T-helper 1 cell treated with Interleukin-12 subunit alpha and Interleukin-12 subunit beta and Interleukin-4 antibody, amounts not matched to agents 30 μg/mL and 1 μg/mL, for 36 hours (primary cell): ENCODE measurements around the gene PPP2R5A.

Experiments used
- H3K27ac Mint-ChIP-seq: one replicate; pipeline ENCODE4 v1.8.0; 2021; ENCODE audit warnings: mild to moderate bottlenecking, mixed read lengths
- H3K27me3 Mint-ChIP-seq: one replicate; pipeline ENCODE4 v1.8.0; 2021; ENCODE audit warnings: low read depth, mixed read lengths
- H3K36me3 Mint-ChIP-seq: one replicate; pipeline ENCODE4 v1.8.0; 2021; ENCODE audit warnings: low read depth, mixed read lengths
- H3K4me1 Mint-ChIP-seq: one replicate; pipeline ENCODE4 v1.8.0; 2021; ENCODE audit warnings: low read depth, mixed read lengths
- H3K4me3 Mint-ChIP-seq: one replicate; pipeline ENCODE4 v1.8.0; 2021; ENCODE audit warnings: mild to moderate bottlenecking, moderate library complexity, mixed read lengths
- H3K9me3 Mint-ChIP-seq: one replicate; pipeline ENCODE4 v1.8.0; 2021; ENCODE audit warnings: mixed read lengths

Gene PPP2R5A

DNA sequence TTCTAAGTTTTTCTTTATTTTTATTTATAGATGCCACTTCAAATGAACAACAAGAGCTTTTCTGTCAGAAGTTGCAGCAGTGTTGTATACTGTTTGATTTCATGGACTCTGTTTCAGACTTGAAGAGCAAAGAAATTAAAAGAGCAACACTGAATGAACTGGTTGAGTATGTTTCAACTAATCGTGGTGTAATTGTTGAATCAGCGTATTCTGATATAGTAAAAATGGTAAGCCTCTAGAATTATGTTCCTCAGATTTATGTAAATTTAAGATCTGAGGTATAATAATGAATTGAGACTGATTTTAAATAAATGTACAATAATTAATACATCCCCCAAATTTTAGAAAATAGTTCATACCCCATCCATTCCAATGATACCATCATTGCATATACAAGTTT lies 43.9 kb downstream of the PPP2R5A start:
- Mint-ChIP-seq H3K9me3 (no peaks in the 10 kb centered on the region), H3K27ac (no peak overlapping the region), H3K27me3 (no peaks in the 10 kb centered on the region), H3K36me3 (peaks cover 10% of the 10 kb centered on the region), H3K4me1 (peaks cover 4% of the 10 kb centered on the region), H3K4me3 (no peak overlapping the region)

DNA sequence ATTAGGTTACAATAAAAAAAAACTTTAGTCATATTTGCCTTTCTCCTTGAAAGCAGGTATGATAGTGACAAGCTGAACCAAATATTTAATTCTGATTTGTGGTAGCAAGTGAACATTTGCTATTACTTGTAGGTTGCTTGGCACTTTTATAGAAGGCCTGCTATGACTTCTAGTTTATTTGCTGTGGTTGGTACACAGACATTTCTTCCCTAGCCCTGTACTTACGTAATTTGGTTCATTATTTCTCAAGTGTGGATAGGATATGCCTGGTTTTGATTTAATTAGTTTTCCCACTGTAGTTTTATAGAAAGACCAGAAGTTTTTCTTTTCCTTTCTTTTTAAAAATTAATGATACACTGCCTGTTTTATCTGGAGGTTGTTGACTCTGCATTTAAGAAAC lies 55.9 kb downstream of the PPP2R5A start:
- Mint-ChIP-seq H3K4me1 (peaks cover 2% of the 10 kb centered on the region), H3K27ac (no peak overlapping the region)

GRCh38 chr1:212344905-212345304 lies 59.7 kb downstream of the PPP2R5A start:
- Mint-ChIP-seq H3K27ac (no peak overlapping the region), H3K36me3 (peaks cover 25% of the 10 kb centered on the region), H3K27me3 (no peaks in the 10 kb centered on the region), H3K4me1 (peaks cover 2% of the 10 kb centered on the region), H3K9me3 (no peaks in the 10 kb centered on the region), H3K4me3 (no peak overlapping the region)

More for the DNA sequence above, 55.9 kb downstream of the PPP2R5A start:
- H3K4me3 Mint-ChIP-seq: no peak overlapping the region
- no peaks in the 10 kb centered on the region for H3K27me3 Mint-ChIP-seq
- no peaks in the 10 kb centered on the region for H3K9me3 Mint-ChIP-seq
- peaks cover 14% of the 10 kb centered on the region for H3K36me3 Mint-ChIP-seq

GRCh38 chr1:212346601-212347000 lies 61.4 kb downstream of the PPP2R5A start:
- no peaks in the 10 kb centered on the region for H3K27me3 Mint-ChIP-seq
- peaks cover 24% of the 10 kb centered on the region for H3K36me3 Mint-ChIP-seq
- no peaks in the 10 kb centered on the region for H3K9me3 Mint-ChIP-seq
- H3K4me1 Mint-ChIP-seq: peaks cover 2% of the 10 kb centered on the region
- H3K27ac Mint-ChIP-seq: no peak overlapping the region
- no peak overlapping the region for H3K4me3 Mint-ChIP-seq

- Mint-ChIP-seq H3K4me3 (no peak overlapping the region), H3K9me3 (no peaks in the 10 kb centered on the region), H3K27me3 (no peaks in the 10 kb centered on the region), H3K36me3 (peaks cover 31% of the 10 kb centered on the region), H3K4me1 (peaks cover 1% of the 10 kb centered on the region), H3K27ac (no peak overlapping the region)
Measured at GRCh38 chr1:212351588-212352362, 66.6 kb downstream of the PPP2R5A start.

DNA sequence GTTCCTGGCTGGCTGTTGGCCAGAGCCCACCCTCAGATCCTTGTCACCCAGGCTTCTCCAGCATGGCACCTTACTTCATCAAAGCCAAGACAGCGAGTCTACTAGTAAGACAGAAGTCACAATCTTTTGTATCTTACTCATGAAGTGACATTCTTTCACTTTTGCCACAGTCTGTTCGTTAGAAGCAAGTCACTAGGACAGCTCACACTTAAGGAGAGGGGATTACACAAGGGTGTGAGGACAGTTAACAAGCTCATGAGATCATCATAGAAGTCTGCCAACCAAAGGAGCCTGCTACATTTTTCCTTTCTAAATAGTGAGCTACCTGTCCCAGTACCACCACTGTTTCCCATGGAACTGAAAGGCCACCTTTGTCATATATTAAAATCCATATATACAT lies 68.0 kb downstream of the PPP2R5A start:
- H3K36me3 Mint-ChIP-seq: peaks cover 29% of the 10 kb centered on the region
- no peak overlapping the region for H3K4me3 Mint-ChIP-seq
- no peak overlapping the region for H3K27ac Mint-ChIP-seq
- peaks cover 1% of the 10 kb centered on the region for H3K4me1 Mint-ChIP-seq
- H3K9me3 Mint-ChIP-seq: no peaks in the 10 kb centered on the region
- H3K27me3 Mint-ChIP-seq: no peaks in the 10 kb centered on the region

DNA sequence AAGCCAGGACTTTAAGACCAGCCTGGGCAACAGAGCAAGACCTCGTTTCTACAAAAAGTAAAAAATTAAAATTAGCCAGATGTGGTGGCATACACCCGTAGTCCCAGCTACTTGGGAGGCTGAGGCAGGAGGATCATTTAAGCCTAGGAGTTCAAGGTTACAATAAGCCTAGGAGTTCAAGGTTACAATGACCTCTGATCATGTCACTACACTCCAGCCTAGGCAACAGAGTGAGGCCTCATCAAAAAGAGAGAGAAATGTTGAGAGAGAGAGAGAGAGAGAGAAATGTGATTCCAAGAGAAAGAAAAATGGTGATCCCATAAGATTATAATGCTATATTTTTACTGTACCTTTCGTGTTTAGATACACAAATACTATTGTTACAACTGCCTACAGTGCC lies 69.3 kb downstream of the PPP2R5A start:
- H3K4me3 Mint-ChIP-seq: no peak overlapping the region
- no peaks in the 10 kb centered on the region for H3K27me3 Mint-ChIP-seq
- H3K4me1 Mint-ChIP-seq: peaks cover 1% of the 10 kb centered on the region
- H3K9me3 Mint-ChIP-seq: no peaks in the 10 kb centered on the region
- H3K36me3 Mint-ChIP-seq: peaks cover 32% of the 10 kb centered on the region
- H3K27ac Mint-ChIP-seq: no peak overlapping the region

DNA sequence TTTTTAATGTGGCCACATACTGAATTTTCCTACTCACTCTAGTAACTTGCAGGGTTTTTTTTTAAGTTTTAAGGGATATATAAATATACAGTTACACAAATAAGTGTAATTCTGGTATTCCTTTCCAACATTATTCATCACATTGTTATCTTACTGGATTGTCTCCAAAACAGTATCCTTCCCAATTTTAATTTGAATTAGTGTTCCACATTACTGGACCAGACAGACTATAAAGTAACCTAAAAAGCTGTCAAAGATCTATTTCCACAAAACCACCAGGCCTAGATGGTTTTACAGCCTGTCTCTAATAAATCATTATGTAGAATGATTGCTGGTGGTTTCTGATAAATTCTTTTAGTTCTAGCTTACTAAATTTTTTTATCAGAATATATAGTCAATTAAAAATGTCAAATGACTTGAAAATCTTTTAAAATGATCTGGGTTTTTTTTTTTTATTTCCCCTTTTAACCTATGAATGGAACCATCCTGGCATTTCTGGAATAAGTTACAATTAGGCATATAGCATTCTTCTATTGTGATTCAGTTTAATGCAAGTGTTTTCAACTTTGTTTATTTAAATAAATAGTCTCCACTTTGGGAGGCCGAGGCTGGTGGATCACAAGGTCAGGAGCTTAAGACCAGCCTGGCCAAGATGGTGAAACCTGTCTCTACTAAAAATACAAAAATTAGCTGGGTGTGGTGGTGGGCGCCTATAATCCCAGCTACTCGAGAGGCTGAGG lies 70.2 kb downstream of the PPP2R5A start:
- H3K4me3 Mint-ChIP-seq: no peak overlapping the region
- peaks cover 6% of the 10 kb centered on the region for H3K4me1 Mint-ChIP-seq
- peaks cover 36% of the 10 kb centered on the region for H3K36me3 Mint-ChIP-seq
- H3K9me3 Mint-ChIP-seq: no peaks in the 10 kb centered on the region
- H3K27me3 Mint-ChIP-seq: no peaks in the 10 kb centered on the region
- H3K27ac Mint-ChIP-seq: no peak overlapping the region

- Mint-ChIP-seq H3K27ac (peak overlapping the region; percentile 3), H3K4me1 (peaks cover 5% of the 10 kb centered on the region), H3K36me3 (peaks cover 38% of the 10 kb centered on the region), H3K4me3 (no peak overlapping the region), H3K9me3 (no peaks in the 10 kb centered on the region), H3K27me3 (no peaks in the 10 kb centered on the region)
Measured at GRCh38 chr1:212359794-212360479, 74.7 kb downstream of the PPP2R5A start.

GRCh38 chr1:212364985-212365384 lies 79.8 kb downstream of the PPP2R5A start:
- H3K4me1 Mint-ChIP-seq: peaks cover 7% of the 10 kb centered on the region
- H3K27me3 Mint-ChIP-seq: no peaks in the 10 kb centered on the region
- peaks cover 41% of the 10 kb centered on the region for H3K36me3 Mint-ChIP-seq
- no peak overlapping the region for H3K4me3 Mint-ChIP-seq
- peaks cover 4% of the 10 kb centered on the region for H3K9me3 Mint-ChIP-seq
- H3K27ac Mint-ChIP-seq: no peak overlapping the region

DNA sequence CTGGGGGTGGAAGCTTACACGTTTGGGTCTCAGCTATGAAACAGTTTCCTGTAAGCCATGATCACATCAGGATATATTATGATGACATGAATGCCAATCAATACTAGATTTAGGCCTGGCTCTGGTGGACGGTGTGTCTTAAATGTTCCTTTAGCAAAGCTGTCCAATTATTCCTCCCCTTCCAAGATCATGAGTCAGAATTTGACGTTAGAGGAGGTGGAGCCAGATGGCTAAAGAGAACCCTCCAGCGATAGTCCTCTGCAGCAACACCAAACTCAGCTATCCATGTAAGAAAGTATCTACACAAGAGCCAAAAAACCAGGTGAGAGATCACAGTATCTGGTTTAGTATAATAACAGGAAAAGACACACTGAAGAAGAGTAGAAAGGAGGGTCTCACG lies 81.7 kb downstream of the PPP2R5A start:
- Mint-ChIP-seq H3K4me1 (peaks cover 8% of the 10 kb centered on the region), H3K36me3 (peaks cover 41% of the 10 kb centered on the region), H3K27me3 (no peaks in the 10 kb centered on the region), H3K4me3 (no peak overlapping the region), H3K9me3 (peaks cover 4% of the 10 kb centered on the region), H3K27ac (peak overlapping the region; percentile 3)

DNA sequence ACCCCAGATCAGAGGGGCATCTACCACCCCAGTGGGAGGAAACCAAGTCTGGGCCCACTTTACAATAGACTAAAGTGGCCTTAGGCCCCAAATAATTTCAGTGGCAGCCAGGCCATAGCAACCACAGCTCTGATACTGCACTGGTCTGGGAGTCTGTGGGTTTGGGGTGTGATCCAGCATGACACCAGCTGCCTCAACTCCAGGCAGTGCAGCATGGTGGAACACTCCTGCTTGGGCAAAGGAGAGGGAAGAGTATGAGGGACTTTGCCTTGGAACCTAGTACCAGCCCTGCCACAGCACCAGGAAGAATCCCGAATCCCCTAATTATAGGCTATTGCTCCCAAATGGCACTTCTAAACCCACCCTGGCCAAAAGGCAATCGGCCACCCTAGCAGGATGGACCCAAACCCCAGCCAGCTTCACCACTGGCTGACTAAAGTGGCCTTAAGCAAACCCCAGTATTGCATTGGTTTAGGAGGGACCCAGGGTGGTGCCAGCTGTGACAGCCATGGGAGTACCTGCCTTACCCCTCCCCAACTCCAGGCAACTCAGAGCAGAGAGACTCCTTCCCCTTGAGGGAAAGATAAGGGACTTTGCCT lies 82.4 kb downstream of the PPP2R5A start:
- Mint-ChIP-seq H3K9me3 (peaks cover 4% of the 10 kb centered on the region), H3K27me3 (no peaks in the 10 kb centered on the region), H3K27ac (no peak overlapping the region), H3K4me1 (peaks cover 8% of the 10 kb centered on the region), H3K4me3 (no peak overlapping the region), H3K36me3 (peaks cover 42% of the 10 kb centered on the region)

GRCh38 chr1:212368073-212368484 lies 82.9 kb downstream of the PPP2R5A start:
- Mint-ChIP-seq H3K4me1 (peaks cover 8% of the 10 kb centered on the region), H3K9me3 (peaks cover 4% of the 10 kb centered on the region), H3K27ac (no peak overlapping the region), H3K27me3 (no peaks in the 10 kb centered on the region), H3K36me3 (peaks cover 47% of the 10 kb centered on the region), H3K4me3 (no peak overlapping the region)

DNA sequence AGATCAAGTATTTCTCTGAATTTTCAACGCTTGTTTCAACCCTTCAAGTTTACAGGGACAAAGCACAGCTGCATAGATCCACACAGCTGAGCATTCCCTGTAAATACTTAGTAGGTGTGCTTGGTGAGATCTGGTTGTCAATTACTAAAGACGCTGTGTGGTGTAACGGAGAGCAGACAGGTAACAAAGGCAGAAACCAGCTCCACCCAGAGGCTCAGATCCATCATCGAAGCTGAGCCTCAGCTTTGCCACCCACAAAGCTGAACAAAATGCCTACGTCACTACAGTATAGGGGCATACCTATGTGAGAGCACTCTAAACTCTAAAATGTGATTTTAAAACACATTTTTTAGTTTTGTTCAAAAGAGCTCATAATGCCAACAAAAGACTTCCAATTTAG lies 90.8 kb downstream of the PPP2R5A start:
- Mint-ChIP-seq H3K9me3 (no peaks in the 10 kb centered on the region), H3K27me3 (no peaks in the 10 kb centered on the region), H3K36me3 (peaks cover 56% of the 10 kb centered on the region), H3K4me3 (no peak overlapping the region), H3K27ac (no peak overlapping the region), H3K4me1 (peaks cover 4% of the 10 kb centered on the region)
